Measurements from ENCODE around the gene BPI.
"Not testable (repeated sequence)": the region's sequence is repeated elsewhere in the genome, so short reads cannot be mapped to it uniquely, and the experiment has no call there.

BPI gene

DNA sequence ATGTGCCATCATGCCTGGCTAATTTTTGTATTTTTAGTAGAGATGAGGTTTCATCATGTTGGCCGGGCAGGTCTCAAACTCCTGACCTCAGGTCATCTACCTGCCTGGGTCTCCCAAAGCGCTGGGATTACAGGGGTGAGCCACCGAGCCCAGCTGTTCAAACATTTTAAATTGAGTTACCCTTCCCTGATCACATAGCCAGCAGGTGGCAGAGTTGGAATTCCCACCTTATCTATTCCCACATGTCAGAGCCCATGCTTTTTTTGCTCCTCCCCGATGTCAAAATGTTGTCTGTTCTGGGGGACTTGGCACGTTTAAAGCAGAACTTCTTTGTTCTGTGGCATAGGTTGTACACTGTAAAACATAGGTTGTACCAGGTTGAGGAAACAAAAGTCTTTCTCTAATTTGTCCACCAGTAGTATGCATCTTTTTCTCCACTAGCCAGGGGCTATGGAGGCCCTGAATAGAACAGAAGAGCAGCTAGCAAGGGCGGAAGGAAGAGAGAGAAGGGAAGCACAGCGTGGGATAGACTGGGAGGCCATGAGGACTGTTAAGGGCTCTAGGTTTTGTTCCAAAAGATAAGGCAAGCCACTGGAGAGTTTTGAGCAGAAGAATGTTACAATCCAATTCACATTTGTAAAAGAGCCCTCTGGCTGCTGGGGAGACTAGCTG lies 35.0 kb downstream of the BPI start:
- DNase-seq = peak; percentile 2

DNA sequence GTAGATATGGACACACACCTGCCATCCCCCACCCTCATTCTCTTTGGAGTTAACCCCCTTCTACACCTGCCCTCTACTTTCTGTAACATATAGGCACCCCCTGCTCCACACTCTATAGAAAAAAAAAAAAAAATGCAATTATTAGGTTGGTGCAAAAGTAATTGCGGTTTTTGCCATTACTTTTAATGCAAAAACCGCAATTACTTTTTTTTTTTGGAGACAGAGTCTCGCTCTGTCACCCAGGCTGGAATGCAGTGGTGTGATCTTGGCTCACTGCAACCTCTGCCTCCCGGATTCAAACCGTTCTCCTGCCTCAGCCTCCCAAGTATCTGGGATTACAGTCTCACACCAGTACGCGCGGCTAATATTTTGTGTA lies 35.6 kb downstream of the BPI start:
- DNase-seq = not testable (repeated sequence)

DNA sequence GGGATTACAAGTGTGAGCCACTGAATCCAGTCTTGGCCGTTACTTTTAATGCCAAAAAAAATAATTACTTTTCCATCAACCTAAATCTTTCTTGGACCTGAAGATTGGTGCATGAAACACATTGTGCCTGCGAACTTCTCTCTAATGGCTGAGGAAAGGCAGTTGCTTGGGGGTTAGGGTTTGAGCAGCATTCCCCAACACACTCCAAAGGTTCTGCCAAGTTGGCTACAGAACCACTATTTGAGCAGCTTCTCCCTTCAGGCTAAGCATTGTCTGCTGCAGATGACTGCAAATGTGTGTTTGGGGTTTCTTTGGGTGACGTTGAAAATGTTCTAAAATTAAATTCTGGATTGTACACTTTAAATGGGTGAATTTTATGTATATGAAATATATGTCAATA lies 36.0 kb downstream of the BPI start:
- no peak for DNase-seq

DNA sequence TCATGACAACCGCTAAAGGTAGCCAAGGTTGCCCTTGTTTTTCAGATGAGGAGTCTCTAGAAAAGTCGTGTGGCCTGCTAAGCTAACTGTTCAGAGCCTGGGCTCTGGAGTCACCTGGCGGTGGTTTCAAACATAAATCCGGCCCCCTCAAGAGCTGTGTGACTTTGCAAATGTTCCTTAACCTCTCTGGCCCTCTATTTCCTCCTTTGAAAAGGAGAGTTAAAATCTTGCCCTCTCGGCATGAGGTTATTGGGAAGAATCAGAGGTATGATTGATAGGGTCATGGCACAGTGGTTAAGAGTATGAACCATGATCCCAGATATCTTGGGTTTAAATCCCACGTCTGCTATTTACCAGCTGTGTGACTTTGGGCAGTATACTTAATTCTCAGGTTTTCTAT lies 36.7 kb downstream of the BPI start:
- DNase-seq = no peak

DNA sequence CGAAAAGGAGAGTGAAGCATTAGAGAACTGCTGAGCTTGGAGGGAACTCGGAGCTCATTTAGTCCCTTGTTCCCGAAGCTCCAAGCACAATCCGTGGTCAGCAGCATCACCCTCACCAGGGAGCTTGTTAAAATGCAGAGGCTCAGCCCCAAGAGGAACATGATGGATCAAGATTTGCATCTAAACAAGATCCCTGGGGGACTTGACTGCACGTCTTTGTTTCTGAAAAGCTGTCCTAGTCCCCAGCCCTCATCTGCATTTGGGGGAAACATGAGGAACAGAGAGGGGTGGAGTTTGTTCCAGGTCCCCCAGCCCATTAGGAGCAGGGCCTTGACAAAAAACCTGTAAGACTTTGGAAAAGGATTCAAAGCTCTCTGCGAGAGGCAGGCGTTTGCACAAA lies 38.3 kb downstream of the BPI start:
- no peak for DNase-seq

DNA sequence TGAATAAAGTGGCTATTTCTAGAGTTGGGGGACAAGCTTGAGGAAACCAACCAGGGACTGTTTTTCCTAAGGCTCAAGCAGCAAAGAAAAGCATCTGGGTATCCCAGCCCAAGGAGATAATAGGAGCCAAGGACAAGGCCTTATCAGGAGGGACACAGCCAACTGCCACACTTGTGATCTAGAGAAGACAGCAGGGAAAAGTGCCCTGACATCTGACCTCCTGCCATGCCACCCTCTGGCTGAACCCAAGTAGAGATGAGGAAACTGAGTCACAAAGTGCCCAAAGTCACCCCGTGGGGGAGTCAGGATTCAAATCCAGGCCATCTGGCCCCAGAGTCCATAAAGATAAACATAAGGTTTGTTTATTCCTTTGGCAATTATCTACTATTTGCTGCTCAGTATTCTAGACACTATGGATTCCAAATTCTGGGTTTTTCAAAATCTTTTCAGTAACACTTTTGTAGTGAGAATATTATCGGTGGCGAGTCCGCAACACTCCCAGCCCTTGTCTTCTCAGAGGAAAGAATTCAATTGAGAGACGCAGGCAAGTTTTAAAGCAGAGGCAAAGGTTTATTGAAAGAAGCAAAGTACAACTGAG lies 38.9 kb downstream of the BPI start:
- no peak for DNase-seq

DNA sequence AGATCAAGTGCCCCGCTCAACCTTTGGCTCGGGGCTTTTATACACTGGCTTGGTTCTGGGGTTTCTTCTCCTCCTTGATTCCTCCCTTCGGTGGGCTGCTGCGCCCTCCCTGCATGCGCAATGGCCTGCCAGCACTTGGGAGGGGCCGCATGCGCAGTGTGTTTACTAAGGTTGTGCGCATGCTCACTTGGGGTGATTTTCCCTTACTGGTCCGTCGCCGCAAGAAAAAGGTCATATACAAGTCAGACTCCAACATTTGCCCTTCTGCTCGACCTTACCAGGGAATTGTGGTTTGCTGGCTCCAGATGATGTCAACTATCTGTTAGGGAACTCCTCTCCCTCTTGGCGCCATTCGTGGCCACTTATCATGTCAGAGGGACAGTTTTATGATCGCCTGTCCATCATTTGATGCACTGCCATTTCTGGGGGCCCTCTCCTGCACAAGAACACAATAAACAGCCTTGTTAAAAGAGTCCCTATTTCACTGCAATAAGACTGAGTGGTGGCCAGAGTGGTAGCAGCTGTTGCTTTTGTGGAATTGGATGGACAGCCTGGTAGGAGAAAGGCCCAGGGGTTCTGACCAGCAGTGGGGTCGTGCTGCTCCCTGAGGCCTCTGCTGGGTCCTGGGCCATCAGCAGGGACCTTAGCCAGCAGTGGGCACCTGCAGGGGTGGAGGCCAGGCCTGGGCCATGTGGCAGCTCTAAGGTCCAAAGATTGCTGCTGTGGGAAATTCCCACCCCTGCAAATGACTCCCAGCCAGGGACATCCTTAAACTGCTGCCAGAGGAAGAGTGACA lies 39.6 kb downstream of the BPI start:
- no peak for DNase-seq

DNA sequence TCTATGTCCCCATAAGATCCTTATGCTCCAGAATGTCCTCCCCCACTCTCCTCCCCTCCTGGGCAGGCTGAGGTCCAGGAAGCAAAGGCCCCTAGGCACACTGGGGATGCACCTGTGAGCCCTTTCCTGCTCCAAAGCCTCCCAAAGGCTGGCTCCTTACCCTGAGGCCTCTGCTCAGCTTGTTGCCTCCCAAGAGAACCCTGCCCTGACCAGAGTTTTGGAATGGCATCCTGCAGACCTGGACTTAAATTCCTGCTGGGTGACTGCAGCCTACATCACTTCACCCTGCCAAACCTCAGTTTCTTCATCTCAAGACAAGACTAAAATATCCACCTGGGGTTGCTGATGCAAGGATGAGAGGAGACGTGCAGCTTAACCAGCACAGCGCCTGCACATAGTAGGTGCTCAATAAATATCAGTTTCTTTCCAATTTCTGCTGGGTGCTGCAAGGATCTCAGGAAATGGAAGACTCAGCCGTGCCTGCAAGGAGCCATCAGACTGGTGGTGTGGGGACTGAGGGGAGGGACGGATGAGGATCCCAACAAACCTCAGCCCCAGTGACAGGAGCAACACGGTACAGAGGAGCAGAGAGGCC lies 40.2 kb downstream of the BPI start:
- no peak for DNase-seq

DNA sequence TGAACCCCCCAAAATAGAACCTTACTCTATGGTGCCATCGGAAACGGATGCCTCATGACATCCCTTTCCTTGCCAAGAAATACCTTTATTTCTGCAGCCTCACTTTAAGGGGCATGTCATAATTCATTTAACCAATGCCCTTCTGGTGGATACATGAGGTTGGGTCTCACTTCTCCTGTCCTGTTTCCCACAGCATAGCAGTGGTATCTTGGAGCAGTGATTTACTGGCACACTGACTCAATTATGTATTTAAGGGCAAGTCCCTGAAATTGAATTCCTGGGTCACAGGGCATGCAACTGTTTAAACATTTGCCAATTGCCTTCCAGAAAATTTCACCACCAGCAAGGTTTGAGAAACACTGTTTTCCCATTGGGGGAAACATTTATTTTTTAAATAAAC lies 41.7 kb downstream of the BPI start:
- DNase-seq = no peak

DNA sequence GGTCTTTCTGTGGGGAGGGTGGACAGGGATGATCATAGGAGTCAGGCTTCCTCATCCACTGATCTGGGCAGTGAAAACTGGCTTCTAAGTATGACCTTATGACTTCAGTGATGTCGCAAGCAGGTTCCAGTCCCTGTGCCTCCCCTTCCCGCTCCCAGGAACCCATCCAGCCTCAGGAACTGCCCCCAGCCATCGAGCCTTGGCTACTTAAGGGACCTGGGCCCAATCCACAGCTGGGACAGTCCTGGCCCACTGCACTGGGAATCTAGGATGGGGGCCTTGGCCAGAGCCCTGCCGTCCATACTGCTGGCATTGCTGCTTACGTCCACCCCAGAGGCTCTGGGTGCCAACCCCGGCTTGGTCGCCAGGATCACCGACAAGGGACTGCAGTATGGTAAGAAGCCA lies 42.3 kb downstream of the BPI start, which contains the start of gene LBP:
Gene LBP (plus strand): TSS at position 236 of the 405 bp plus-strand sequence. CDS start 35 bp downstream, at position 271.
- DNase-seq = no peak

DNA sequence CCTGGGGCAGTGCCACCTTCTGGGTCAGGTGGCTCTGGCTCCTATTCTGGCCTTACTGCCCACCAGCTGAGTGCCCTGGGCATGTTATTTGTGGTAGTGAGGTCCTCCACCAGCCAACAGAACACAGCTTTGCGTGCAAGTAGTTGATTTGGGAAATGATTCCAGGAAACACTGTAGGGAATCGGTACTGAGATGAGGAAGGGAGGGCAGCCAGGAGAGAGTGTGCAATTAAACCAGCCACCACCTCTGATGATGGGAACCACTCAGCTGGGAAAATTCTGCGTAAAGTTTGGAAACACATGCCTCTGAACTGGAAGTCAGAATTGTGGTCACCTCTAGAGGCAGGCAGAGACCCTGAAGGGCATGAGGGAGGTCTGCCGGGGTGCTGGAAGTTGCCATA lies 42.8 kb downstream of the BPI start:
- no peak for DNase-seq

DNA sequence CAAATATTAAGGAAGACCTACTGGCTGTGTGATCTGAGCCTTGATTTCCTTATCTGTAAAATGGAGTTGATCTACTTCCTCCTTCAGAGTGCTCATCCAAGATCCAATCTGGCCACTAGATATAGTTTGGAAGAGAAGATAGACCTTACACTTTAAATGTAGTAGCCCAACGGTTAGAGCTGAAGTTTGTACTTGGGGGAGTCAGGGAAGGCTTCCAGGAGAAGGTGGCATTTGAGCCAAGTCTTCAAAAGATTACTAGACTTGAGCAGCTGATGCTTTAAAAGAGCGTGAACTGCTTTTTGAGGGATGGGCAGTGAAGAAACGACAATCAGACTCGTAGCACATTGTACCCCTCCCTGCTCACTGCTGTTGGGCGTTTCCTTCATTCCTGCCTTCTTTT lies 45.9 kb downstream of the BPI start:
- no peak for DNase-seq

DNA sequence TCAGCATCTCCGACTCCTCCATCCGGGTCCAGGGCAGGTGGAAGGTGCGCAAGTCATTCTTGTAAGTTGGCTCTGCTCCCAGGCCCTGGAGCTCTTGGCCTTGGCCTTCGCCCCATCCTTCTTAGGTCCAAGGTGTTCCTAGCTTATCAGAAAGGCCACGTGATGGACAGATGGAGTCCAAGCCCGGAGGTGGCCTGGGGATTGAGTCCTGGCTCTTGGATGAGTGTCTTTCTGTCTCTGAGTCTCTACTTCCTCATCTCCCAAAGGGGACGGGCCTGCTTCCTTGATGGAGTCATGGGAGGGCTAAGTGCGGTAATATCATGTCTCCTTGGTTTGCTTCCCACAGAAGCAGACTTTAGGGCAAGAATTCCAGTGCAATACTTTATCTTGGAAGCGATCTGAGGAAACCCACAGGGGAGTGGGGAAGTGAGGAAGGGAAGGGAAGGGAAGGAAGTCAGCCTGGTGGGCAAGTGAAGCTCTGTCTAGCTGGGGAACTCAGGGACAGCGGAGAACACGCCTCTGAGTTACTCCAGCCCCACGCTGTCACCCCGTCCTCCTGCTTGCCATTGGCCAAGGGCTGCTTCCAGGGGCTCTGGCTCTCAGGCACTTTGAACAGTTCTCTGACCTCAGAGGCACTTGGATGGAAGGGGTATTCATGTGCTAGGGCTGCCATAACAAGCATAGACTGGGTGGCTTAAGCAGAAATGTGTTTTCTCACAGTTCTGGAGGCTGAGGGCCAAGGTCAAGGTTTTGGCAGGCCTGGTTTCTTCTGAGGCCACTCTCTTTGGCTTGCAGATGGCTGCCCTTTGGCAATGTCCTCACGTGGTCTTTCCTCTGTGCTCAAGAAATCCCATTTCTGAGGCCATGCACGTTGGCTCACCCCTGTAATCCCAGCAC lies 47.2 kb downstream of the BPI start:
- DNase-seq = no peak

DNA sequence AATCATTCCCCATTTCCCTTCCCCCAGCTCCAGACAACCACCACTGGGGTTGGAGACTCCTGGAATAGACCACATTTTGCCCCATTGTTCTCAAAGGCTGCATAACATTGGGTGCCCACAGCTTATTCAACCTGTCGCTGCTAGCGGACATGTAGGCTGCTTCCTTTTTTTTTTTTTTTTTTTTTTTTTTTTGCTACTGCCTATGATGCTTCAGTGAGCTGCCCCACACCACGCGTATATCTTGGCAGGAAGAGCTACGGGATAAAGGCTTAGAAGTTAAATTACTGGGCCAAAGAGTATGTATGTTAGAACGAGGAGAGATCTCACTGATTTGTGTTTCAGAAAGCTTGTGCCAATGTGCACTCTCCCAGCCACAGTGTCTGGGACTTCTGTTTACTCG lies 49.4 kb downstream of the BPI start:
- DNase-seq = no peak

DNA sequence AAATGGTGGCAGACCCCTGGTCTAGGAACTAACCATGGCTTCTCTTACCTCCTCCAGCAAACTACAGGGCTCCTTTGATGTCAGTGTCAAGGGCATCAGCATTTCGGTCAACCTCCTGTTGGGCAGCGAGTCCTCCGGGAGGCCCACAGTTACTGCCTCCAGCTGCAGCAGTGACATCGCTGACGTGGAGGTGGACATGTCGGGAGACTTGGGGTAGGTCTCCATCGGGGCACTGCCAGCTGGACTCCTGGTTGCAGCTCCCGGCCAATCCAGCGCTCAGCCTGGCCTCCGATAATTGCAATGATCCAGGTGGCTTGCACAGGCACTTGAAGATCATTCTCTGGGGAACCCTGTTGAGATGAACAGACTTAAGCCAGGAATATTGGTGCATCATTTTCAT lies 50.3 kb downstream of the BPI start:
- DNase-seq = no peak

DNA sequence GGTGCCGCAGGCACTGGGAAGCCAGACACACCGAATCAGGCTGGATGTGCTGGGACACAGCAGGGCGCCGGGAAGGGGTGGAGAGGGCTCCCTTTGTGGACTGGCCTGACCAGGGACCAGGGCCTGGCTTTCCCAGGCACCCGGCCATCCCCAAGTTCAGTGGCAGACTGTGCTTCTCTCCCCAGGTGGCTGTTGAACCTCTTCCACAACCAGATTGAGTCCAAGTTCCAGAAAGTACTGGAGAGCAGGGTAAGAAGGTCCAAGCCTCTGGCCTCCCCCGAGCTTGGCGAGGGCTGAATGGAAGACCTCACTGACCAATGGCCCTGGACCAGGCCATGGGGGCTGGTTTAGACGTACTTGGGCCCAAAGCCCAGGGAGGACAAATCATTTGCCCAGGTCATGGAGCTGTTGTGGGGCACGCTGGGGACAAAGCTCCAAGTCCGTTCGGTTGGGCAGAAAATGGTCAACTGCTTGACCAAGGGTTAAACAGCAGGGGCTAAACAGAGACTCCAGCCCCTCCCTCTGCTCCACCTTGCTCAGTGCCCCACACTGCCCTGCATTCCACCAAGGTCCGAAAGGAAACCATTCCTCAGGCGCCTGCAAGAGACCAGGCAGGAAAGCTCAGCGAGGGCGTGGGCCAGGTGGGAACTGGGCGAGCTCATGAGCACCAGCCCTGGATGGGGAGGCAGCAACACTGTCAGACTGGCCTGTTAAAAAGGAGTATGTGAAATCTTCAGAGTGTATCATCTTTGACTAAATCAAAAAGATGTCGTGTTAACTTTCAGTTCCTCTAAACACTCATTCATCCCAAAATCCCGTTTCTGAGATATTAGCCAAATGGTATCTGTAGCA lies 51.4 kb downstream of the BPI start:
- DNase-seq = no peak

DNA sequence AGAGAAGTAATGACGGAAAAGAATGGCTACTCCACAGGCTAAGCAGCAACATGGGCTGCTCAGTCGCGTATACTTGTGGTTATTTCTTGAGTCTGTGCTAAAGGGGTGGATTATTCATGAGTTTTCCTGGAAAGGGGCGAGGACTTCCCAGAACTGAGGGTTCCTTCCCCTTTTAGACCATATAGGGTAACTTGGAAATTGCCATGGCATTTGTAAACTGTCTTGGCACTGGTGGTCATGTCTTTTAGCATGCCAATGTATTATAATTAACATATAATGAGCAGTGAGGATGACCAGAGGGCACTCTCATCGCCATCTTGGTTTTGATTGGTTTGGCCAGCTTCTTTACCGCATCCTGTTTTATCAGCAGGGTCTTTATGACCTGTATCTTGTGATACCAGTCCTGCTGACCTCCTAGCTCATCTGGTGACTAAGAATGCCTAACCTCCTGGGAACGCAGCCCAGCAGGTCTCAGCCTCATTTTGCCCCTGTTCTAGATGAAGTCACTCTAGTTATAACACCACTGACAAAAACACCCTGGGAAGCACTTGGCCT lies 53.8 kb downstream of the BPI start:
- DNase-seq = no peak

DNA sequence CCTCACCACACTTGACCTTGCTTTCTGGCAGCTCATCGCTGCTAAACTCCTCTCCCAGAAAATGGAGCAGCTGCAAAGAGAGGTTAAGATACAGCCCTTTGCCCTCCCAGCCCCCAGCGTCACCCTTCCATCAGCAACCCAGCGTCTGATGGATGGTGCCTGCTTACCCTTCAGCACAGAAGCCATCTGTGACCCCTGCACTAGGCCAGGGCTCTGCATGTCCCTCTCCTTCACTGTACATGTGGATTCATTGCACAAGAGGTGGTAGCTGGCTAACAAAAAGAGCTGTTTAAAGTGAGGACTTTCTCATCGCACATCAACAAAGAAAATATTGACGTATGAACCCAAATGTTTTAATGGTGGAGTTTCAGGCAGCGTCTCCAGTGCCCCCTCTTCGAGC lies 54.6 kb downstream of the BPI start:
- no peak for DNase-seq

DNA sequence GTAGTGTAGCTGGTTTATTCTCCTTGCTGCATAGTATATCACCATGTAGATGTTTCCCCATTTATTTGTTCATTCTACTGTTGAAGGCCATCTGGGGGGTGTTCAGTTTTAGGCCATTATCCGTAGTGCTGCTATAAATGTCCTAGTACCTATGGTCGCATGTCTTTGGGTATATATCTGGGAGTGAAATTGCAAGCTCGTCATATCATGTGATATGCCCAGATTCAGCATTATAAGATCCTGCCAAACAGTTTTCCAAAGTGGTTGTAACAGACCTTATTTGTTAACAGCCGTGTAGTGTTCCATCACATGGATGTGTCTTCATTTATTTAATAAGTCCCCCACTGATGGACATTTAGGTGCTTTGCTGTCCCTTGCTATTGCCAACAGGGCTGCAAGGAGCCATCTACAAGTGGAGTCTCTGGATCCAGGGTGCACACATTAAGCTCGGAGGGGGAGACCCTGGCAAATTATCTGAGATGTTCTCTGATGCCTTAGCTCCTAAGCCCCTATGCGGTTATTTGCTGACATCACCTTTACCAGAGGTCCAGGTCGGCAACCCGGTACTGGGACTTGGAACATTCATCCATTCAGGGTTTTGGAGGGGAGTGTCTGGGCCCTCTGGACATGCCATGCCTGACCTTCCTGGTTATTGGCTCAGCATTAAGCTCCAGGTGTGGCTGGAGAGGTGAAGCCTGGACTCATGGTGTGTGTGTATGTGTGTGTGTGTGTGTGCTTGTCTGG lies 59.2 kb downstream of the BPI start:
- DNase-seq = no peak

DNA sequence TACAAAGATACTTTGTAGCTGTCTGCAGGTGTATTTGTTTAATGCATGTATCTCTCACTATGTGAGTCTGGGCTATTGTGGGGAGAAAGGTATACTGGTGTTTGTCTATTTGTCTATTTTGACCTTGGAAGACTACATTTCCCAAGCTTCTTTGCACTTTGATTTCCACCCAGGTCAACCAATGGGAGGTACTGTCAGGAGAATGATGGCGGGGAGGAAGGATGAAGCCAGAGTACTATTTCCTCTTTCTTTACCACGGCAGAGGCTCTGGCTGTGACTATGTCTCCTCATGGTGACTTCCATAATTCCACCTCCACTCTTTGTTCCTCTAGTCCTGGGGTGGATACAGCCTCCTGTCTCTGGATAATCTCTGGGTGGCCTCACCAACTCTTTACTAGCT lies 65.4 kb downstream of the BPI start:
- no peak for DNase-seq

DNA sequence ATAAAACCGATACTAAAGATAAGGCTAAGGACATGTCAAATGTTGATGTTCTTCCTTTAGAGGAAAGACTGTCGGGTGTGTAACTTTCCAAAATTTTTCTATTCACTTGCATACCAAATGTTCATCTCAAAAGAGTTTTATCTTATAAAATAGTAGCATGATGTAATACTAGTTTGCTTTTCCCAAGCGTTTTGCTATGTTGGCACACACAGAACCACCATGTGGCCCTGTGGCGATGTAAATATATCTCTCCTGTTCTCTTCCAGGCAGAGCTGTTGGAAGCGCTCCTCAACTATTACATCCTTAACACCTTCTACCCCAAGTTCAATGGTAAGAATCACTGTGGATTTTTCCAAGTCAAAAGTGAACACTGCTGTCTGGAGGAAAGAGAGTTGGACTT lies 68.8 kb downstream of the BPI start:
- DNase-seq = no peak

Data from NCI-H1092 treated with DMSO at 0.1 percent for 48 hours (cell line).